K562 (cell line): ENCODE results near the gene PNISR. TPM values are rescaled to one million over a fixed set of nuclear protein-coding genes. Genes with fewer than 3 reads are reported as not detected.

Source experiments
- E2F4 ChIP-seq: sonication (generic); formaldehyde crosslinking; IDR thresholded peaks from 2 replicates; pipeline ENCODE4 v1.8.0; 2022; ENCODE audit warnings: mild to moderate bottlenecking, low read depth, missing genetic modification reagents
- ETV1 ChIP-seq: fragments of 450-650 bp; conservative IDR thresholded peaks from 2 replicates; pipeline ENCODE4 v1.6.1; 2016; ENCODE audit warnings: missing genetic modification characterization, control low read depth, low read depth, missing compliant biosample characterization
- FOXM1 ChIP-seq, 2 experiments: fragments of 450-650 bp in 1 of 2; sonication (generic) in 1 of 2; formaldehyde crosslinking in 1 of 2; IDR thresholded peaks; 2 replicates each; pipeline versions ENCODE4 v1.6.1 to v1.9.0; 2017 to 2022; ENCODE audit warnings: low read depth in 2 of 2, mild to moderate bottlenecking in 2 of 2, missing genetic modification reagents in 1 of 2, moderate library complexity in 1 of 2
- HEY1 ChIP-seq: fragments of 250-450 bp; sonication (Bioruptor Pico); IDR thresholded peaks from 2 replicates; pipeline ENCODE4 v1.5.0; 2020; ENCODE audit warnings: mild to moderate bottlenecking, moderate library complexity, borderline replicate concordance
- NCOA1 ChIP-seq: fragments of 450-650 bp; IDR thresholded peaks from 2 replicates; pipeline ENCODE4 v1.6.1; 2016; ENCODE audit warnings: low read depth
- NFATC3 ChIP-seq: fragments of 450-650 bp; IDR thresholded peaks from 2 replicates; pipeline ENCODE4 v1.6.1; 2017; ENCODE audit warnings: mild to moderate bottlenecking
- NFXL1 ChIP-seq: fragments of 450-650 bp; formaldehyde crosslinking; IDR thresholded peaks from 2 replicates; pipeline ENCODE4 v1.4.0; 2021; ENCODE audit warnings: mild to moderate bottlenecking
- PHF8 ChIP-seq: fragments of 200-600 bp; sonication (generic); IDR thresholded peaks from 2 replicates; pipeline ENCODE4 v1.6.1; 2012; ENCODE audit warnings: mixed run types, mild to moderate bottlenecking, inconsistent platforms, low read length, moderate library complexity, borderline replicate concordance
- POLR2A ChIP-seq: fragments of 450-650 bp; conservative IDR thresholded peaks from 2 replicates; pipeline ENCODE4 v1.6.1; 2016
- RAD51 ChIP-seq: fragments of 450-650 bp; IDR thresholded peaks from 2 replicates; pipeline ENCODE4 v1.7.1; 2016; ENCODE audit warnings: low read depth, mild to moderate bottlenecking, borderline replicate concordance
- RBM39 ChIP-seq: fragments of 200-400 bp; formaldehyde crosslinking; optimal IDR thresholded peaks from 2 replicates; pipeline ENCODE3; 2018; ENCODE audit warnings: low read depth, low read length
- RFX5 ChIP-seq: IDR thresholded peaks from 2 replicates; pipeline ENCODE4 v1.6.1; 2011; ENCODE audit warnings: low read depth, mild to moderate bottlenecking, improper control_type of control experiment, low read length
- SIN3A ChIP-seq, 2 experiments: fragments of 150-350 bp in 1 of 2; IDR thresholded peaks; 2 replicates each; pipeline ENCODE4 v1.6.1; 2011 to 2016; ENCODE audit warnings: borderline replicate concordance in 2 of 2, low read depth in 2 of 2, low read length in 2 of 2, mild to moderate bottlenecking in 2 of 2, moderate library complexity in 2 of 2; ENCODE audit not compliant: control insufficient read depth in 1 of 2
- SMC3 ChIP-seq: conservative IDR thresholded peaks from 2 replicates; pipeline ENCODE4 v1.6.1; 2011; ENCODE audit warnings: low read depth, low read length, improper control_type of control experiment; ENCODE audit not compliant: insufficient read depth
- SRSF3 ChIP-seq: fragments of 200-400 bp; formaldehyde crosslinking; IDR thresholded peaks from 2 replicates; pipeline ENCODE4 v1.6.1; 2016; ENCODE audit warnings: mild to moderate bottlenecking, low read length, moderate library complexity; ENCODE audit not compliant: insufficient read depth
- TAF1 ChIP-seq: IDR thresholded peaks from 2 replicates; pipeline ENCODE4 v1.6.1; 2011; ENCODE audit warnings: mild to moderate bottlenecking, low read length, moderate library complexity; ENCODE audit not compliant: insufficient read depth, control insufficient read depth, severe bottlenecking; ENCODE audit errors: extremely low read depth
- U2AF1 ChIP-seq: fragments of 200-400 bp; formaldehyde crosslinking; optimal IDR thresholded peaks from 2 replicates; pipeline ENCODE3; 2017; ENCODE audit warnings: mild to moderate bottlenecking, low read depth, low read length, moderate library complexity
- ZNF253 ChIP-seq: fragments of 250-450 bp; sonication (Bioruptor Pico); conservative IDR thresholded peaks from 2 replicates; pipeline ENCODE4 v1.6.1; 2021; ENCODE audit warnings: mild to moderate bottlenecking
- ZNF507 ChIP-seq: conservative IDR thresholded peaks from 2 replicates; pipeline ENCODE4 v1.6.1; 2017; ENCODE audit warnings: missing genetic modification characterization, missing compliant biosample characterization
- ZNF699 ChIP-seq: fragments of 250-450 bp; sonication (Bioruptor Pico); IDR thresholded peaks from 2 replicates; pipeline ENCODE4 v1.8.0; 2021; ENCODE audit warnings: mild to moderate bottlenecking, moderate library complexity; ENCODE audit not compliant: insufficient replicate concordance
- ZSCAN32 ChIP-seq: fragments of 450-650 bp; formaldehyde crosslinking; IDR thresholded peaks from 2 replicates; pipeline ENCODE4 v1.4.0; 2020; ENCODE audit warnings: mild to moderate bottlenecking, moderate library complexity
- polyA plus RNA-seq, 8 experiments: library from polyadenylated mRNA; depleted of rRNA in 4 of 8; stranded (reverse) in 5 of 8; unstranded in 3 of 8; fragments of >200 nt; fragmentation: Nextera tagmentation in 2 of 8; fragmentation: Illumina TruSeq in 1 of 8; extraction: Ambion mirVana in 2 of 8; extraction: Trizol in 1 of 8; gene quantifications; 2 replicates each; pipeline versions ENCODE4 v1.2.1 to v1.2.3, GENCODE V29; 2011 to 2014; ENCODE audit warnings: inconsistent platforms in 1 of 8, missing spikeins in 1 of 8
- total RNA-seq, 7 experiments: library from RNA; depleted of rRNA in 6 of 7; stranded (reverse); fragments of >200 nt in 6 of 7; fragmentation: Illumina TruSeq in 2 of 7; extraction: Trizol in 2 of 7; gene quantifications; 2 replicates each; pipeline versions ENCODE4 v1.2.1 to v1.2.3, GENCODE V29; 2011 to 2021; ENCODE audit warnings: low replicate concordance in 1 of 7
- TF ChIP-seq, protein P1 (sequence below): fragments of 200-800 bp; sonication (Bioruptor generic); IDR thresholded peaks from 2 replicates; pipeline ENCODE4 v1.6.1; 2016; ENCODE audit warnings: missing genetic modification characterization, missing compliant biosample characterization

PNISR gene
- total and polyA plus RNA-seq, 9 of the 15 experiments (the other 6 are each of a cell fraction or from before 2014, with no cell fraction given), result 97.4 to 206 (median 131) TPM

- TF ChIP-seq, protein P1, sequence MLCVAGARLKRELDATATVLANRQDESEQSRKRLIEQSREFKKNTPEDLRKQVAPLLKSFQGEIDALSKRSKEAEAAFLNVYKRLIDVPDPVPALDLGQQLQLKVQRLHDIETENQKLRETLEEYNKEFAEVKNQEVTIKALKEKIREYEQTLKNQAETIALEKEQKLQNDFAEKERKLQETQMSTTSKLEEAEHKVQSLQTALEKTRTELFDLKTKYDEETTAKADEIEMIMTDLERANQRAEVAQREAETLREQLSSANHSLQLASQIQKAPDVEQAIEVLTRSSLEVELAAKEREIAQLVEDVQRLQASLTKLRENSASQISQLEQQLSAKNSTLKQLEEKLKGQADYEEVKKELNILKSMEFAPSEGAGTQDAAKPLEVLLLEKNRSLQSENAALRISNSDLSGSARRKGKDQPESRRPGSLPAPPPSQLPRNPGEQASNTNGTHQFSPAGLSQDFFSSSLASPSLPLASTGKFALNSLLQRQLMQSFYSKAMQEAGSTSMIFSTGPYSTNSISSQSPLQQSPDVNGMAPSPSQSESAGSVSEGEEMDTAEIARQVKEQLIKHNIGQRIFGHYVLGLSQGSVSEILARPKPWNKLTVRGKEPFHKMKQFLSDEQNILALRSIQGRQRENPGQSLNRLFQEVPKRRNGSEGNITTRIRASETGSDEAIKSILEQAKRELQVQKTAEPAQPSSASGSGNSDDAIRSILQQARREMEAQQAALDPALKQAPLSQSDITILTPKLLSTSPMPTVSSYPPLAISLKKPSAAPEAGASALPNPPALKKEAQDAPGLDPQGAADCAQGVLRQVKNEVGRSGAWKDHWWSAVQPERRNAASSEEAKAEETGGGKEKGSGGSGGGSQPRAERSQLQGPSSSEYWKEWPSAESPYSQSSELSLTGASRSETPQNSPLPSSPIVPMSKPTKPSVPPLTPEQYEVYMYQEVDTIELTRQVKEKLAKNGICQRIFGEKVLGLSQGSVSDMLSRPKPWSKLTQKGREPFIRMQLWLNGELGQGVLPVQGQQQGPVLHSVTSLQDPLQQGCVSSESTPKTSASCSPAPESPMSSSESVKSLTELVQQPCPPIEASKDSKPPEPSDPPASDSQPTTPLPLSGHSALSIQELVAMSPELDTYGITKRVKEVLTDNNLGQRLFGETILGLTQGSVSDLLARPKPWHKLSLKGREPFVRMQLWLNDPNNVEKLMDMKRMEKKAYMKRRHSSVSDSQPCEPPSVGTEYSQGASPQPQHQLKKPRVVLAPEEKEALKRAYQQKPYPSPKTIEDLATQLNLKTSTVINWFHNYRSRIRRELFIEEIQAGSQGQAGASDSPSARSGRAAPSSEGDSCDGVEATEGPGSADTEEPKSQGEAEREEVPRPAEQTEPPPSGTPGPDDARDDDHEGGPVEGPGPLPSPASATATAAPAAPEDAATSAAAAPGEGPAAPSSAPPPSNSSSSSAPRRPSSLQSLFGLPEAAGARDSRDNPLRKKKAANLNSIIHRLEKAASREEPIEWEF (CRISPR knock-in tag), result peak; percentile 88
- TF ChIP-seq ZNF699 (CRISPR knock-in tag) (no peak), SMC3 (no peak), ZSCAN32 (no peak), NCOA1 (no peak), RBM39 (no peak), RAD51 (peak; percentile 91), ZNF253 (no peak), POLR2A (peak; percentile 92), PHF8 (peak; percentile 77), U2AF1 (no peak), NFATC3 (no peak), FOXM1 (IDR thresholded peaks at IDR 0.05; ENCODE audit: low read depth) (peak; percentile 33; the same call in 1 of the 2 replicates), FOXM1 (CRISPR knock-in tag; IDR thresholded peaks at IDR 0.05; ENCODE audit: low read depth) (no peak), SRSF3 (no peak), RFX5 (no peak), ETV1 (tag) (peak; percentile 74), SIN3A (IDR thresholded peaks at IDR 0.05; ENCODE audit: borderline replicate concordance in 2 of 2, control insufficient read depth in 1 of 2, low read depth in 2 of 2, low read length in 2 of 2) (0 out of 4 replicates have a peak, but pooled peaks of 1 of the 2 experiments have one; percentile 31), NFXL1 (CRISPR knock-in tag) (no peak), TAF1 (peak; percentile 84), HEY1 (CRISPR knock-in tag) (no peak), ZNF507 (tag) (no peak), E2F4 (CRISPR knock-in tag) (no peak)
Observed at GRCh38 chr6:99424761-99425646, at the start of gene PNISR (continued).
